ENCODE results near the gene MRPS6. TPM values are rescaled to one million over a fixed set of nuclear protein-coding genes. Genes with fewer than 3 reads are reported as not detected.

Gene MRPS6
- total and polyA plus RNA-seq, 10 of the 15 experiments (the other 5 are each of a cell fraction or from before 2014, with no cell fraction given): 32.5 to 232 (median 90.3) TPM

- FAIRE-seq (no peak), ATAC-seq (no peak), DNase-seq (ENCODE audit: low read depth, low spot score) (no peak)
- Histone ChIP-seq H3K9me3 (replicated peaks; ENCODE audit: control insufficient read depth, insufficient read depth, low read length) (no peaks in the 10 kb centered on the region), H3K4me1 (ENCODE audit: control insufficient read depth, insufficient read depth, low read length) (no peaks in the 10 kb centered on the region), H4K20me1 (ENCODE audit: control insufficient read depth, insufficient read depth) (no peaks in the 10 kb centered on the region; the same call in 1 of the 2 replicates), H3K4me2 (ENCODE audit: control insufficient read depth, insufficient read depth) (no peak overlapping the region), H3K36me3 (ENCODE audit: control insufficient read depth in 2 of 2, insufficient read depth in 2 of 2, low read length in 1 of 2) (peaks cover 5 to 30% of the 10 kb centered on the region in 2 experiments), H3K27me3 (replicated peaks in 1 of 2; ENCODE audit: control insufficient read depth in 2 of 2, insufficient read depth in 2 of 2, low read length in 1 of 2) (no peaks in the 10 kb centered on the region), H3K9ac (ENCODE audit: control insufficient read depth, insufficient read depth, low read length) (no peak overlapping the region), H3K79me2 (ENCODE audit: control insufficient read depth, insufficient read depth, low read length) (peaks cover 1% of the 10 kb centered on the region), H2AFZ (ENCODE audit: control insufficient read depth, low read depth, low read length) (no peak overlapping the region), H3K27ac (ENCODE audit: control insufficient read depth, insufficient read depth) (no peak overlapping the region), H3K4me3 (no peak overlapping the region)
- ChIA-PET POLR2A (no interaction called here), CTCF (no interaction called here), SMC1A (ENCODE audit: uncharacterized antibody, unreplicated experiment) (no interaction called here), RAD21 (ENCODE audit: unreplicated experiment) (no interaction called here)
- in situ Hi-C loops (cut with MboI): no loop called here
- intact Hi-C loops (cut with micrococcal nuclease; ENCODE audit: unreplicated experiment): no loop called here
- TF ChIP-seq FOXM1 (IDR thresholded peaks at IDR 0.05; ENCODE audit: low read depth, low read length): no peak
- TF ChIP-seq BHLHE40 (IDR thresholded peaks at IDR 0.05; ENCODE audit: borderline replicate concordance in 1 of 2, low read depth in 2 of 2, low read length in 1 of 2): no peak
- TF ChIP-seq BMI1 (IDR thresholded peaks at IDR 0.05; ENCODE audit: borderline replicate concordance): no peak
- no peak for TF ChIP-seq ZNF274 (IDR thresholded peaks at IDR 0.05; ENCODE audit: insufficient read depth, insufficient read length)
- TF ChIP-seq CHD4 (IDR thresholded peaks at IDR 0.05): no peak
- TF ChIP-seq, protein P1, sequence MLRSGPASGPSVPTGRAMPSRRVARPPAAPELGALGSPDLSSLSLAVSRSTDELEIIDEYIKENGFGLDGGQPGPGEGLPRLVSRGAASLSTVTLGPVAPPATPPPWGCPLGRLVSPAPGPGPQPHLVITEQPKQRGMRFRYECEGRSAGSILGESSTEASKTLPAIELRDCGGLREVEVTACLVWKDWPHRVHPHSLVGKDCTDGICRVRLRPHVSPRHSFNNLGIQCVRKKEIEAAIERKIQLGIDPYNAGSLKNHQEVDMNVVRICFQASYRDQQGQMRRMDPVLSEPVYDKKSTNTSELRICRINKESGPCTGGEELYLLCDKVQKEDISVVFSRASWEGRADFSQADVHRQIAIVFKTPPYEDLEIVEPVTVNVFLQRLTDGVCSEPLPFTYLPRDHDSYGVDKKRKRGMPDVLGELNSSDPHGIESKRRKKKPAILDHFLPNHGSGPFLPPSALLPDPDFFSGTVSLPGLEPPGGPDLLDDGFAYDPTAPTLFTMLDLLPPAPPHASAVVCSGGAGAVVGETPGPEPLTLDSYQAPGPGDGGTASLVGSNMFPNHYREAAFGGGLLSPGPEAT (IDR thresholded peaks at IDR 0.05; ENCODE audit: low read depth): no peak
- TF ChIP-seq ZNF622 (IDR thresholded peaks at IDR 0.05): no peak
- no peak for TF ChIP-seq PAX5 (IDR thresholded peaks at IDR 0.05; ENCODE audit: borderline replicate concordance, low read depth, low read length)
- TF ChIP-seq, protein P2, sequence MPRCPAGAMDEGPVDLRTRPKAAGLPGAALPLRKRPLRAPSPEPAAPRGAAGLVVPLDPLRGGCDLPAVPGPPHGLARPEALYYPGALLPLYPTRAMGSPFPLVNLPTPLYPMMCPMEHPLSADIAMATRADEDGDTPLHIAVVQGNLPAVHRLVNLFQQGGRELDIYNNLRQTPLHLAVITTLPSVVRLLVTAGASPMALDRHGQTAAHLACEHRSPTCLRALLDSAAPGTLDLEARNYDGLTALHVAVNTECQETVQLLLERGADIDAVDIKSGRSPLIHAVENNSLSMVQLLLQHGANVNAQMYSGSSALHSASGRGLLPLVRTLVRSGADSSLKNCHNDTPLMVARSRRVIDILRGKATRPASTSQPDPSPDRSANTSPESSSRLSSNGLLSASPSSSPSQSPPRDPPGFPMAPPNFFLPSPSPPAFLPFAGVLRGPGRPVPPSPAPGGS (IDR thresholded peaks at IDR 0.05; ENCODE audit: borderline replicate concordance, insufficient read depth, low read depth, low read length, poor library complexity, severe bottlenecking): no peak
- TF ChIP-seq CHD1 (IDR thresholded peaks at IDR 0.05; ENCODE audit: low read depth, low read length): no peak
- TF ChIP-seq E2F4 (IDR thresholded peaks at IDR 0.05; ENCODE audit: low read depth, low read length): no peak
- TF ChIP-seq MTA2 (IDR thresholded peaks at IDR 0.05; ENCODE audit: low read depth): no peak
- 89% methylated on average over 5 of the region's 5 CpGs for WGBS (ENCODE audit: insufficient coverage, insufficient replicate concordance, low lambda C conversion rate, missing lambda C conversion rate)
- no TSS peak for BruUV-seq (replicated peaks)
Measured at GRCh38 chr21:34126691-34127090, 53.3 kb downstream of the MRPS6 start.

All from GM12878 (cell line).